GM12878 (cell line): Measurements from ENCODE around the gene FOXP1. TPM values are rescaled to one million over a fixed set of nuclear protein-coding genes. Genes with fewer than 3 reads are reported as not detected.

Source experiments
- ATAC-seq: fragments of 200-7000 bp; cut with Tn5 transposase; 3 replicates; pipeline ENCODE4 v1.9.1; 2020; ENCODE audit warnings: mild to moderate bottlenecking, moderate library complexity
- BruUV-seq: library from RNA; stranded (reverse); fragments of 400-500 nt; replicated peaks from 2 replicates; lab custom pipeline; 2021; lab: Mats Ljungman, UMichigan
- CTCF ChIA-PET: fragments of 300-600 bp; sonication (Branson Sonifier 250); formaldehyde crosslinking; extraction: SDS; loops from one replicate; lab custom pipeline; 2021; ENCODE audit warnings: inconsistent platforms; lab: Yijun Ruan, JAX
- POLR2A ChIA-PET: fragments of 350-600 bp; formaldehyde crosslinking; extraction: SDS; loops from one replicate; lab custom pipeline; 2021; ENCODE audit warnings: inconsistent platforms; lab: Charles Lee
- RAD21 ChIA-PET: fragments of 300-600 bp; sonication (Branson Sonifier 250); formaldehyde crosslinking; loops from one replicate; lab custom pipeline; 2023; ENCODE audit warnings: antibody characterized with exemption; ENCODE audit not compliant: unreplicated experiment; lab: Charles Lee
- SMC1A ChIA-PET: fragments of 300-600 bp; sonication (Branson Sonifier 250); formaldehyde crosslinking; loops from one replicate; lab custom pipeline; 2023; ENCODE audit not compliant: unreplicated experiment, uncharacterized antibody; lab: Charles Lee
- DNase-seq: peaks from one replicate; pipeline ENCODE4 v3.0.0-alpha.2; 2011; ENCODE audit warnings: low read depth, low spot score
- FAIRE-seq: peaks from 3 replicates; lab custom pipeline; 2011; peaks lifted over from hg19 to GRCh38; lab: Jason Lieb, UNC
- H2AFZ ChIP-seq: 2 replicates; pipeline ENCODE4 v1.6.0; 2011; ENCODE audit warnings: low read depth, low read length, control low read depth; ENCODE audit not compliant: control insufficient read depth
- H3K27ac ChIP-seq: 2 replicates; pipeline ENCODE4 v1.5.1; 2011; ENCODE audit warnings: control low read depth; ENCODE audit not compliant: control insufficient read depth, insufficient read depth
- H3K27me3 ChIP-seq, 2 experiments: replicated peaks in 1 of 2; 2 replicates each; pipeline versions ENCODE4 v1.6.0 to v1.6.1; 2011; ENCODE audit warnings: low read length in 1 of 2; ENCODE audit not compliant: control insufficient read depth in 2 of 2, insufficient read depth in 2 of 2
- H3K36me3 ChIP-seq, 2 experiments: 2 replicates each; pipeline ENCODE4 v1.5.1; 2011; ENCODE audit warnings: low read length in 1 of 2; ENCODE audit not compliant: control insufficient read depth in 2 of 2, insufficient read depth in 2 of 2
- H3K4me1 ChIP-seq: 2 replicates; pipeline ENCODE4 v1.6.1; 2011; ENCODE audit warnings: mild to moderate bottlenecking, low read length, moderate library complexity, mixed read lengths; ENCODE audit not compliant: control insufficient read depth, insufficient read depth
- H3K4me2 ChIP-seq: 2 replicates; pipeline ENCODE4 v1.6.0; 2011; ENCODE audit warnings: control low read depth; ENCODE audit not compliant: control insufficient read depth, insufficient read depth
- H3K4me3 ChIP-seq: fragments of 200-600 bp; sonication (generic); 2 replicates; pipeline ENCODE4 v1.5.1; 2016
- H3K79me2 ChIP-seq: 2 replicates; pipeline ENCODE4 v1.6.0; 2011; ENCODE audit warnings: low read length; ENCODE audit not compliant: control insufficient read depth, insufficient read depth
- H3K9ac ChIP-seq: 2 replicates; pipeline ENCODE4 v1.8.0; 2011; ENCODE audit warnings: low read length, control low read depth, mixed read lengths; ENCODE audit not compliant: control insufficient read depth, insufficient read depth
- H3K9me3 ChIP-seq: replicated peaks from 3 replicates; pipeline ENCODE4 v1.5.1; 2011; ENCODE audit warnings: mild to moderate bottlenecking, low read length; ENCODE audit not compliant: control insufficient read depth, insufficient read depth
- H4K20me1 ChIP-seq: 2 replicates; pipeline ENCODE4 v1.6.0; 2011; ENCODE audit not compliant: control insufficient read depth, insufficient read depth
- ATF7 ChIP-seq: fragments of 450-650 bp; IDR thresholded peaks from 2 replicates; pipeline ENCODE4 v1.6.1; 2016; ENCODE audit warnings: low read depth, mild to moderate bottlenecking
- CHD4 ChIP-seq: fragments of 200-600 bp; sonication (generic); IDR thresholded peaks from 2 replicates; pipeline ENCODE4 v1.6.1; 2016; ENCODE audit warnings: mild to moderate bottlenecking
- E2F4 ChIP-seq: IDR thresholded peaks from 2 replicates; pipeline ENCODE4 v1.6.1; 2012; ENCODE audit warnings: low read depth, low read length, improper control_type of control experiment
- E2F8 ChIP-seq: fragments of 450-650 bp; IDR thresholded peaks from 2 replicates; pipeline ENCODE4 v1.6.1; 2018; ENCODE audit warnings: mild to moderate bottlenecking, low read depth, moderate library complexity; ENCODE audit not compliant: partially characterized antibody
- GABPA ChIP-seq: IDR thresholded peaks from 2 replicates; pipeline ENCODE4 v1.6.1; 2014; ENCODE audit warnings: antibody characterized with exemption, low read depth, mild to moderate bottlenecking, inconsistent platforms
- HDAC6 ChIP-seq: fragments of 200-600 bp; sonication (generic); IDR thresholded peaks from one replicate; pipeline ENCODE4 v1.8.0; 2017; ENCODE audit warnings: antibody characterized with exemption; ENCODE audit not compliant: unreplicated experiment
- PAX8 ChIP-seq: fragments of 450-650 bp; IDR thresholded peaks from 2 replicates; pipeline ENCODE4 v1.6.1; 2017; ENCODE audit warnings: mild to moderate bottlenecking, moderate library complexity
- RAD51 ChIP-seq: fragments of 450-650 bp; IDR thresholded peaks from 2 replicates; pipeline ENCODE4 v1.6.1; 2016; ENCODE audit warnings: moderate library complexity, mild to moderate bottlenecking, inconsistent platforms
- SREBF2 ChIP-seq: IDR thresholded peaks from 2 replicates; pipeline ENCODE4 v1.6.1; 2012; ENCODE audit warnings: mild to moderate bottlenecking, low read length
- STAT3 ChIP-seq: IDR thresholded peaks from 2 replicates; pipeline ENCODE4 v1.6.1; 2011; ENCODE audit warnings: low read depth, low read length, improper control_type of control experiment
- TCF7 ChIP-seq: IDR thresholded peaks from 2 replicates; pipeline ENCODE4 v1.6.1; 2014; ENCODE audit warnings: antibody characterized with exemption, borderline replicate concordance
- ZNF24 ChIP-seq: fragments of 450-650 bp; IDR thresholded peaks from 2 replicates; pipeline ENCODE4 v1.6.1; 2017; ENCODE audit warnings: antibody characterized with exemption, mild to moderate bottlenecking
- ZNF687 ChIP-seq: fragments of 450-650 bp; IDR thresholded peaks from 2 replicates; pipeline ENCODE4 v1.6.1; 2017; ENCODE audit warnings: mild to moderate bottlenecking, moderate library complexity
- WGBS: methylation state at CpG from one replicate; pipeline ENCODE4 v1.1.6; 2016; ENCODE audit warnings: low lambda C conversion rate; ENCODE audit not compliant: insufficient replicate concordance, insufficient coverage; ENCODE audit errors: missing lambda C conversion rate; 5-methylcytosine and 5-hydroxymethylcytosine counted together
- in situ Hi-C: fragments of 300-500 bp; cut with MboI; formaldehyde crosslinking; loops from 9 replicates; pipeline ENCODE4 v1.14.3; 2018; ENCODE audit warnings: mixed read lengths
- intact Hi-C: fragments of 100-400 bp; cut with micrococcal nuclease; formaldehyde crosslinking; loops from one replicate; pipeline ENCODE4 v1.14.2; 2022; ENCODE audit not compliant: unreplicated experiment
- polyA plus RNA-seq, 11 experiments: library from polyadenylated mRNA; depleted of rRNA in 4 of 11; unstranded in 6 of 11; stranded (reverse) in 5 of 11; fragments of >200 nt; fragmentation: Nextera tagmentation in 4 of 11; fragmentation: Illumina TruSeq in 1 of 11; extraction: Ambion mirVana in 4 of 11; extraction: Trizol in 1 of 11; gene quantifications; 1 replicate in 1 of 11; 2 replicates in 10 of 11; pipeline versions ENCODE4 v1.2.1 to v1.2.3, GENCODE V29; 2011 to 2016; ENCODE audit warnings: inconsistent platforms in 2 of 11, missing spikeins in 2 of 11, low read depth in 1 of 11
- total RNA-seq, 4 experiments: library from RNA; depleted of rRNA in 3 of 4; stranded (reverse); fragments of >200 nt in 3 of 4; fragmentation: Illumina TruSeq in 1 of 4; extraction: Trizol in 1 of 4; gene quantifications; 2 replicates each; pipeline versions ENCODE4 v1.2.1 to v1.2.3, GENCODE V29; 2013 to 2021
- TF ChIP-seq, protein P1 (sequence below): fragments of 450-650 bp; conservative IDR thresholded peaks from 2 replicates; pipeline ENCODE4 v1.6.1; 2017; ENCODE audit warnings: mild to moderate bottlenecking, moderate library complexity

The FOXP1 gene
- total and polyA plus RNA-seq, 10 of the 15 experiments (the other 5 are each of a cell fraction or from before 2014, with no cell fraction given) = 0.05 to 1.6 (median 0.20) TPM; not detected in 1

DNA sequence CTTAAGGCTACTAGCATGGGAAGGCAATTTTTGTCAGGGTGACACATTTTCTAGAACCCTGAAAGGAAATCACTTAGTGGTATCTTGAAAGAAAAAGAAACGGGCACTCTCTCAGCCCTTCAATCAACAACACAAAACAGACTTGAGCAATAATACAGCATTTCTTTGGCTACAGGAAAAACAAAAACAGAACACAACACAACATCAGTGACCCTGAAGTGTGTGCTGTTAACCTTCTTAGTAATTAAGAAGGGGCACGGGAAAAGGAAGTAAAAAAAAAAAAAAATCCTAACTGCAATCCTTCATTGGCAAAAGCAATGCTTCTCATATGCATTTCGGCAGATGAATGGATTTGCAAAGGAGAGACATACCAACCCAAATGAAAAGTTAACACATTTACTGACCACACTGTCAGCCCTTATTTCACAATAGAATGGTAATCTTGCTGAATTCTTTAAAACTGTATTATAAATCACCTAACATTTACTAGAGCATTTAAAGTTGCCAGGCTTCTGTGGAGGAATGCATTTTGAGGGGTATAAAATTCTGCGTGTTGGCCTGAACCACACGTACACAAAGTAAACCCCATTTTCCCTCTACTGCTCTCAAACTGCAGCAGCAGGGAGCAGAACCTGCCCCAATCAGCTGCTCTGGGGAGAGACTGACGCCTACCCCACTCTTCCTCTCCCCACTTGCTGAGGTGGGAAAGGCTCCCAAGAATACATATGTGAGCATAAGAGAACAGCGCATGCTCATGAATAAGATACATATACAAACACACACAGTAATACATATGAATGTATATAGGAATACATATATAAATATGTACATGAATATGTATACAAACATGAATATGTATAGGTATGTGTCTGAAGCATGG lies 198.5 kb downstream of the FOXP1 start:
- SMC1A ChIA-PET = interaction anchor here (2.0 kb wide), 1 partner anchor 13 kb away, joined by 6 read pairs; no protein-coding TSS in a partner anchor
- CTCF ChIA-PET = interaction anchor here (0.7 to 2.2 kb wide), 2 partner anchors 9 to 12 kb away, joined by 3 to 9 read pairs; no protein-coding TSS in a partner anchor
- no peak for TF ChIP-seq ZNF24
- TF ChIP-seq PAX8 = no peak
- no peak for TF ChIP-seq SREBF2
- no peak for TF ChIP-seq RAD51
- no peak for TF ChIP-seq CHD4
- TF ChIP-seq ATF7 = no peak
- no peak for TF ChIP-seq HDAC6
- TF ChIP-seq TCF7 = no peak
- no peak for TF ChIP-seq E2F8
- TF ChIP-seq ZNF687 = no peak
- no peak for TF ChIP-seq GABPA
- TF ChIP-seq, protein P1, sequence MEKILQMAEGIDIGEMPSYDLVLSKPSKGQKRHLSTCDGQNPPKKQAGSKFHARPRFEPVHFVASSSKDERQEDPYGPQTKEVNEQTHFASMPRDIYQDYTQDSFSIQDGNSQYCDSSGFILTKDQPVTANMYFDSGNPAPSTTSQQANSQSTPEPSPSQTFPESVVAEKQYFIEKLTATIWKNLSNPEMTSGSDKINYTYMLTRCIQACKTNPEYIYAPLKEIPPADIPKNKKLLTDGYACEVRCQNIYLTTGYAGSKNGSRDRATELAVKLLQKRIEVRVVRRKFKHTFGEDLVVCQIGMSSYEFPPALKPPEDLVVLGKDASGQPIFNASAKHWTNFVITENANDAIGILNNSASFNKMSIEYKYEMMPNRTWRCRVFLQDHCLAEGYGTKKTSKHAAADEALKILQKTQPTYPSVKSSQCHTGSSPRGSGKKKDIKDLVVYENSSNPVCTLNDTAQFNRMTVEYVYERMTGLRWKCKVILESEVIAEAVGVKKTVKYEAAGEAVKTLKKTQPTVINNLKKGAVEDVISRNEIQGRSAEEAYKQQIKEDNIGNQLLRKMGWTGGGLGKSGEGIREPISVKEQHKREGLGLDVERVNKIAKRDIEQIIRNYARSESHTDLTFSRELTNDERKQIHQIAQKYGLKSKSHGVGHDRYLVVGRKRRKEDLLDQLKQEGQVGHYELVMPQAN = no peak
- TF ChIP-seq E2F4 = no peak
- TF ChIP-seq STAT3 = no peak

More for the DNA sequence above, 198.5 kb downstream of the FOXP1 start:
- Histone ChIP-seq H3K9me3 (no peaks in the 10 kb centered on the region), H3K4me1 (0 out of 2 replicates have a peak, but pooled peaks cover 2% of the 10 kb centered on the region), H2AFZ (no peak overlapping the region), H3K9ac (no peak overlapping the region), H3K4me3 (no peak overlapping the region), H3K27ac (no peak overlapping the region), H3K79me2 (no peaks in the 10 kb centered on the region), H3K27me3 (no peaks in the 10 kb centered on the region), H3K36me3 (no peaks in the 10 kb centered on the region), H4K20me1 (no peaks in the 10 kb centered on the region), H3K4me2 (no peak overlapping the region)
- RAD21 ChIA-PET = no interaction called here
- ATAC-seq (no peak), DNase-seq (no peak), FAIRE-seq (no peak)
- no TSS peak for BruUV-seq
- 37% methylated on average over 7 of the region's 7 CpGs for WGBS
- POLR2A ChIA-PET = no interaction called here
- in situ Hi-C loops (no loop called here), intact Hi-C loops (no loop called here)
